Mononuclear cell (primary cell): ENCODE results near the gene RHEB. TPM values are rescaled to one million over a fixed set of nuclear protein-coding genes. Genes with fewer than 3 reads are reported as not detected.

Source experiments
- H3K27me3 ChIP-seq: 2 replicates; pipeline ENCODE4 v1.6.0; 2011; ENCODE audit warnings: low read length, control low read depth; ENCODE audit not compliant: insufficient read depth
- H3K4me1 ChIP-seq: 2 replicates; pipeline ENCODE4 v1.5.1; 2011; ENCODE audit warnings: mild to moderate bottlenecking, low read length, control low read depth; ENCODE audit not compliant: insufficient read depth
- H3K4me3 ChIP-seq: 2 replicates; pipeline ENCODE4 v1.5.1; 2011; ENCODE audit warnings: mild to moderate bottlenecking, low read length, moderate library complexity
- H3K9me3 ChIP-seq: 2 replicates; pipeline ENCODE4 v1.5.1; 2011; ENCODE audit warnings: low read depth, mild to moderate bottlenecking, control low read depth, low read length
- total RNA-seq: library from RNA; depleted of rRNA; stranded (reverse); fragments of >200 nt; gene quantifications from one replicate; pipeline ENCODE4 v1.2.3, GENCODE V29; 2012

The RHEB gene
- total RNA-seq, 1 donor, result 51.0 TPM

DNA sequence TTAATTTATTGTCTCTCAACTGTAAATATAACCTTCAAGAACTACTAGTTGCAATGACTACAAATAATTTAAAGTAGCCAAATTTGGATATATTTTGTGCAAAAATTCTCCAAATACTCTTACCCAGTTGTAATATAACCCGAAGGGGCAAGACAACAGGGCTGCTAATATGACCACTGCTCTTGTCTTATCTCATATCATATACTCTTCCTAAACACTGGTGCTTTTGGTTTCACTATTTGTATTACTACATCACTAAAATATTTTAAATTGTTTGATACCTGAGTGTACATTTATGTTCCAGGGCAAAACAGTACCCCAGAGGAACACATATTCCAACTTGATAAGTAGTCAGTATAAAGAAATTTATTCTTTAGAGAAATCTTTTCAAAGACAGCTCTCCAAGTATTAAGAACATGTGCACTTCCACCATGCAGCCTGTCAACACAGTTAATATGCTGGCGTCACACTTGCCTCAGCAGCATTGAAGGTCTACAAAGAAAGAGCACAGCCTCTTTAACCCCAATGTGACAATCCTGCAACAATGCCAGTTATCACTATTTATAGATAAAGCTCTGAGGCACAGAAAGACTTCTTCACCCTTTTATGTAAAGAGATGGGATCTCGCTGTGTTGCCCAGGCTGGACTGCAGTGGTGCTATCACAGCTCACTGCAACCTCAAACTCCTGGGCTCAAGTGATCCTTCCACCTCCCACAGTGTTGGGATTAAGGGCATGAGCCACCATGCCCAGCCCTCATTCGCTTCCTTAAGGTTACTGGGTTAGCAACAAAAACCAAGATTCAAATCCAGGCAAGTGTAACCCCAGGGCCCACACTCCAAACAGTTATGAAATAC, 37.8 kb downstream of the RHEB start:
- Histone ChIP-seq H3K4me1 (peaks cover 16% of the 10 kb centered on the region), H3K27me3 (no peaks in the 10 kb centered on the region), H3K4me3 (no peak overlapping the region), H3K9me3 (no peaks in the 10 kb centered on the region)

- peaks cover 4% of the 10 kb centered on the region for H3K4me1 ChIP-seq
- H3K4me3 ChIP-seq, result no peak overlapping the region
- H3K27me3 ChIP-seq, result no peaks in the 10 kb centered on the region
- H3K9me3 ChIP-seq, result no peaks in the 10 kb centered on the region
Measured at GRCh38 chr7:151477867-151478266, 41.8 kb downstream of the RHEB start.

DNA sequence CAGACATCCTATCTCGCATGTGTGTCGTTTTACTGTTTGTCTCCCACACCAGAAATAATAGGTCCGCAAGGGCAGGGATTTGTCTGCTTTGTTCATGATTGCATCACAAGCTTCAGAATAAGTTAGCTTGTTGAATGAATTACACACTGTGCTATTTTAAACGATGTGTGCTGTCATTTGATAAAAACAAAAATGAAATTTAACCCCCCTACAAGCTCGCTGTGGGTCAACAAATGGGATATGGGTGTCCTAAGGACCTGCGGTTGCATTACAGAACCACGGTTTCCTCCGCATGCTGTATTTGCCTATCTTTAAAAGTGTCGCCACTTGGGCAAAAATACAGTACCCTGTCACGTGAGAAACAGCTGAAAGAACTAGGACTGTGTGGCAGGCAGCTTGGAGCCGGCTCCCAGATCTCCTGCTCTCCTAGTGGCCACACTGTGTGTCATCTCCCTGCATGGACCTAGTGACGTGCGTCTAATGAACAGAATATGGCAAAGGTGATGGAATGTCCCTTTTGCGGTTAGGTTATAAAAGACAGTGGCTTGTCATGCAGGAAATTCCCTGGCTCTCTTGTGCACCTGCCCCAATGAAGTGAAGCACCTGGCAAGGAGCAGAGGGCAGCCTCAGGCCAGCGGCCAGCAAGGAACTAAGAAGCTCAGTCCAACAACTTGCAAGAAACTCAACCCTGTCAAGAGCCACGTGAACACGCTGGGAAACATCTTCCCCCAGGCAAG, 46.9 kb downstream of the RHEB start:
- Histone ChIP-seq H3K27me3 (no peaks in the 10 kb centered on the region), H3K9me3 (no peaks in the 10 kb centered on the region), H3K4me1 (peaks cover 16% of the 10 kb centered on the region), H3K4me3 (no peak overlapping the region)

GRCh38 chr7:151470711-151471110, 49.0 kb downstream of the RHEB start:
- no peaks in the 10 kb centered on the region for H3K9me3 ChIP-seq
- H3K4me1 ChIP-seq, result peaks cover 16% of the 10 kb centered on the region
- H3K4me3 ChIP-seq, result no peak overlapping the region

GRCh38 chr7:151469281-151469680, 50.4 kb downstream of the RHEB start:
- no peaks in the 10 kb centered on the region for H3K9me3 ChIP-seq
- H3K4me1 ChIP-seq, result peaks cover 16% of the 10 kb centered on the region
- H3K27me3 ChIP-seq, result no peaks in the 10 kb centered on the region
- no peak overlapping the region for H3K4me3 ChIP-seq

More at GRCh38 chr7:151470711-151471110, 49.0 kb downstream of the RHEB start:
- H3K27me3 ChIP-seq, result no peaks in the 10 kb centered on the region

GRCh38 chr7:151468217-151469018, 51.3 kb downstream of the RHEB start:
- Histone ChIP-seq H3K4me1 (peaks cover 16% of the 10 kb centered on the region), H3K4me3 (no peak overlapping the region), H3K27me3 (no peaks in the 10 kb centered on the region), H3K9me3 (peaks cover 6% of the 10 kb centered on the region)

DNA sequence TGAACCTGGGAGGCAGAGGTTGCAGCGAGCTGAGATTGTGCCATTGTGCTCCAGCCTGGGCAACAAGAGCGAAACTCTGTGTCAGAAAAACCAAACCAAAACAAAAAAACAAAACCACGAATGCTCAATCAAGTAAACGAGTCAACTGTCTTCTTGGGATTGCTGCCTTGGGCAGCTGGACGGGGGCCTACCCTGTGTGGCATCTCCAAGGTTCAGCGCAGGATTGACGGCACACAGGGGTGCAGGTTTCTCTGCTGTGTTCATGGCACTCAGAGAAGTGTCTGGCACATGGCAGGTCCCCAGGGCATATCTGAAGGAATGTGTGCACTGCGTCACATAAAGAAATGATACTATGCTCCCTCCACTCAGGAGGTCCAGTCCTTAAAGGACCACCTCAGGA, 54.5 kb downstream of the RHEB start:
- H3K4me3 ChIP-seq, result no peak overlapping the region
- H3K27me3 ChIP-seq, result no peaks in the 10 kb centered on the region
- H3K9me3 ChIP-seq, result peaks cover 9% of the 10 kb centered on the region
- H3K4me1 ChIP-seq, result no peaks in the 10 kb centered on the region

- H3K4me1 ChIP-seq, result no peaks in the 10 kb centered on the region
- H3K9me3 ChIP-seq, result peaks cover 9% of the 10 kb centered on the region
- H3K27me3 ChIP-seq, result no peaks in the 10 kb centered on the region
- H3K4me3 ChIP-seq, result no peak overlapping the region
Measured at GRCh38 chr7:151462306-151462779, 57.4 kb downstream of the RHEB start.

- no peak overlapping the region for H3K4me3 ChIP-seq
- no peaks in the 10 kb centered on the region for H3K4me1 ChIP-seq
- H3K9me3 ChIP-seq, result peaks cover 9% of the 10 kb centered on the region
- H3K27me3 ChIP-seq, result no peaks in the 10 kb centered on the region
Measured at GRCh38 chr7:151461942-151462230, 57.8 kb downstream of the RHEB start.

GRCh38 chr7:151461096-151461941, 58.4 kb downstream of the RHEB start:
- H3K9me3 ChIP-seq, result peaks cover 9% of the 10 kb centered on the region
- no peaks in the 10 kb centered on the region for H3K27me3 ChIP-seq
- no peaks in the 10 kb centered on the region for H3K4me1 ChIP-seq
- no peak overlapping the region for H3K4me3 ChIP-seq

GRCh38 chr7:151460474-151460855, 59.2 kb downstream of the RHEB start:
- H3K27me3 ChIP-seq, result no peaks in the 10 kb centered on the region
- no peaks in the 10 kb centered on the region for H3K4me1 ChIP-seq
- peaks cover 9% of the 10 kb centered on the region for H3K9me3 ChIP-seq
- H3K4me3 ChIP-seq, result no peak overlapping the region

DNA sequence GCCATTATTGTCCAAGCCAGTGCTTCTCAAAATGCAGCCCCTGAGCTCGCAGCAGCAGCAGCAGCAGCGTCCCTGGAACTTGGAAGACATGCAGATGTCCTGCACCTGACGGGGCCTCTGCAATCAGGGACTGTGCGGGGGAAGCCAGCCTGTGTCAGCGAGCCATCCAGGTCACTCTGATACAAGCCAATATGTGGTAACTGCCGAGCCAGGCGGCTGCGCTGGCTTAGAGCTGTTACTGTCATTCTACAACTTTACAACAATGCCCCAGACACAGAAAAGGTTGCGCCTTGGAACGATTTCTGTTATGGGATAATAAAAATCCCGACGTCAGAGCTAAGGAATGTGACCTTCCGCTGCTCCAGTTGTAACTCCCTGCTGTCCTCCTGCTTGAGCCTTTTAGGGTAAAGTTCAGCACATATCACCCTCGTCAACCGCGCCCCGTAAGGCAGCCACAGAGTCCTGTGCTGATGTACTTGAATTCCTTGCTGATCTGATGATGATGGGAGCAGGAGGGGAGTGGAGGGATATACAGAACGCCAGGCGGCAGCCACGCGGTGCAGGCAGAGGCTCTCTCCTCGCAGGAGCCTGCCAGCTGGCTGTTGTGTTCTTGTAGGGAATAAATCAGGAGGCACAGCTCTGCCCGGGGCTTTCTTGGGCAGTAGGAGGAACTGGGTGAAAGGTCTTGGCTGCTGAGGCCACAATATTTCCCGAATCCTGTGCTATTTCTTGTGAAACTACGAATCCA, 59.8 kb downstream of the RHEB start:
- Histone ChIP-seq H3K27me3 (no peaks in the 10 kb centered on the region), H3K4me3 (no peak overlapping the region), H3K4me1 (no peaks in the 10 kb centered on the region)

DNA sequence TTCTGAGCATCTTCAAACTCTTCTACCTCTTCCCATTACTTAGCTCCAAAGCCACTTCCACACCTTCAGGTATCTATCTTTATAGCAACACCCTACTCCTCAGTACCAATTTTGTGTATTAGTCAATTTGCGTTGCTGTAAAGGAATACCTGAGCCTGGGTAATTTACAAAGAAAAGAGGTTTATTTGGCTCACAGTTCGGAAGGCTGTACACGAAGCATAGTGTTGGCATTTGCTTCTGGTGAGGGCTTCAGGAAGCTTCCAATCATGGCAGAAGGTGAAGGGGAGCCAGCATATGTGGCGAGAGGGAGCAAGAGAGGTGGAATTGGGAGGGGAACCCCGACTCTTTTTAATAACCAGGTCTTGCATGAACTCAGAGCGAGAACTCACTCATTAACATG, 62.2 kb downstream of the RHEB start:
- Histone ChIP-seq H3K4me1 (no peaks in the 10 kb centered on the region), H3K27me3 (no peaks in the 10 kb centered on the region), H3K4me3 (no peak overlapping the region), H3K9me3 (no peaks in the 10 kb centered on the region)

More for the DNA sequence above, 59.8 kb downstream of the RHEB start:
- peaks cover 9% of the 10 kb centered on the region for H3K9me3 ChIP-seq

DNA sequence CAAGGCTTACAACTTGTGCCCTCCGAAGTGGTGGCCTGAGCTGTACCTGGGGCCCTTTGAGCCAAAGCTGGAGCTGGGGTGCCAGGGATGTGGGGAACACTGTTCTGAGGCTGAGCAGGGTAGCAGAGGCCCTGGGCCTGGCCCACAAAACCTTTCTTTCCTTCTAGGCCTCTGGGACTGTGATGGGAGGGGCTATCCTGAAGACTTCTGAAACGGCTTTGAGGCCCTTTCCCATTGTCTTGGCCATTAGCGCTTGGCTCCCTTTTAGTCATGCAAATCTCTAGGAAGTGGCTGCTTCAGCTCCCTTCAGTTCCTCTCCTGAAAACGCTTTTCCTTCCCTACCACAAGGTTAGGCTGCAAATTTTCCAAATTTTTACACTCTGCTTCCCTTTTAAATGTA, 62.9 kb downstream of the RHEB start:
- no peaks in the 10 kb centered on the region for H3K27me3 ChIP-seq
- H3K4me3 ChIP-seq, result no peak overlapping the region
- no peaks in the 10 kb centered on the region for H3K9me3 ChIP-seq
- no peaks in the 10 kb centered on the region for H3K4me1 ChIP-seq
